DOHH2 (cell line): ENCODE measurements around the gene EPS15.

Source experiments
- H3F3A ChIP-seq: fragments of 200-600 bp; sonication (generic), shearing (Covaris generic); 2 replicates; pipeline ENCODE4 v1.6.0; 2016; ENCODE audit warnings: antibody characterized with exemption, mild to moderate bottlenecking; ENCODE audit not compliant: control insufficient read depth, insufficient read depth
- H3K27ac ChIP-seq: fragments of 200-600 bp; sonication (generic); 2 replicates; pipeline ENCODE4 v1.5.1; 2014; ENCODE audit warnings: low read depth, mild to moderate bottlenecking, low read length, moderate library complexity
- H3K27me3 ChIP-seq: fragments of 200-600 bp; sonication (generic); 2 replicates; pipeline ENCODE4 v1.6.1; 2014; ENCODE audit warnings: mild to moderate bottlenecking, low read length, mixed read lengths; ENCODE audit not compliant: control insufficient read depth
- H3K36me3 ChIP-seq: fragments of 200-600 bp; sonication (generic); 2 replicates; pipeline ENCODE4 v1.6.1; 2014; ENCODE audit warnings: mild to moderate bottlenecking, low read length, moderate library complexity, mixed read lengths; ENCODE audit not compliant: control insufficient read depth
- H3K4me1 ChIP-seq: fragments of 200-600 bp; sonication (generic); 2 replicates; pipeline ENCODE4 v1.6.1; 2014; ENCODE audit warnings: mild to moderate bottlenecking, low read length, mixed read lengths; ENCODE audit not compliant: control insufficient read depth
- H3K4me2 ChIP-seq: fragments of 200-600 bp; sonication (generic); 2 replicates; pipeline ENCODE4 v1.6.0; 2014; ENCODE audit warnings: mild to moderate bottlenecking, low read length, moderate library complexity
- H3K4me3 ChIP-seq: fragments of 200-600 bp; sonication (generic); 2 replicates; pipeline ENCODE4 v1.5.1; 2014; ENCODE audit warnings: mild to moderate bottlenecking, low read length, mixed read lengths
- H3K79me2 ChIP-seq: fragments of 200-600 bp; sonication (generic); 2 replicates; pipeline ENCODE4 v1.6.1; 2014; ENCODE audit warnings: mild to moderate bottlenecking, low read length, mixed read lengths; ENCODE audit not compliant: control insufficient read depth
- H3K9me2 ChIP-seq: fragments of 200-600 bp; sonication (generic); replicated peaks from 2 replicates; pipeline ENCODE4 v1.6.1; 2014; ENCODE audit warnings: mild to moderate bottlenecking, low read length, mixed read lengths; ENCODE audit not compliant: control insufficient read depth
- H3K9me3 ChIP-seq: fragments of 200-600 bp; sonication (generic); 2 replicates; pipeline ENCODE4 v1.6.1; 2014; ENCODE audit warnings: antibody characterized with exemption, low read length, mixed read lengths; ENCODE audit not compliant: control insufficient read depth, insufficient read depth
- H4K20me1 ChIP-seq: fragments of 200-600 bp; sonication (generic); 2 replicates; pipeline ENCODE4 v1.6.0; 2014; ENCODE audit warnings: low read depth, mild to moderate bottlenecking, antibody characterized with exemption, low read length, moderate library complexity; ENCODE audit not compliant: control insufficient read depth, insufficient read depth
- EZH2phosphoT487 ChIP-seq: fragments of 200-600 bp; sonication (generic); IDR thresholded peaks from 2 replicates; pipeline ENCODE4 v1.6.1; 2017; ENCODE audit warnings: borderline replicate concordance, mild to moderate bottlenecking, antibody characterized with exemption, low read length, moderate library complexity, mixed read lengths
- TF ChIP-seq, protein P1 (sequence below): fragments of 200-600 bp; sonication (generic); IDR thresholded peaks from one replicate; pipeline ENCODE4 v1.5.1; 2014; ENCODE audit warnings: antibody characterized with exemption, mild to moderate bottlenecking, low read depth, low read length; ENCODE audit not compliant: poor library complexity, severe bottlenecking

EPS15 gene

DNA sequence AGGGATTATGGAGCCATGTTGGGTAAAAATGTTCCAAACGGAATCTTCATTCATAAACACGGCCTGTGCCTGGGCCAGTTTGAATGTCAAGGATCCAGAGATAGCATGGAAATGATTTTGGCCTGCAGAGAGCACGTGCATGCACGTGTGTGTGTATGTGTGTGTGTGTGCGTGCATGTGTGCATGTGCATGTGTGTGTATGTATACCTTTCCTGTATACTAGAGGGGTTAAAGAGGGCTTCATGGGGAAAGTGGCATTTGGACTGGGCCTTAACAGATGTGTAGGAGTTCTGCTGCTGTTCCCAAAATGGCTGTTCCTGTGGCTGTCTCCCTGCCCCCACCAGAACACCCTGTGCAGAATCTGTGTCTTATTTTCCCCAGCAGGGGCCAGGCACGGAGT, 210.4 kb downstream of the EPS15 start:
- Histone ChIP-seq H4K20me1 (no peaks in the 10 kb centered on the region), H3K4me3 (no peak overlapping the region), H3F3A (no peaks in the 10 kb centered on the region), H3K27ac (no peak overlapping the region), H3K4me2 (no peak overlapping the region), H3K9me3 (no peaks in the 10 kb centered on the region), H3K4me1 (0 out of 2 replicates have a peak, but pooled peaks cover 3% of the 10 kb centered on the region), H3K79me2 (no peaks in the 10 kb centered on the region), H3K27me3 (no peaks in the 10 kb centered on the region), H3K36me3 (no peaks in the 10 kb centered on the region), H3K9me2 (no peaks in the 10 kb centered on the region)
- TF ChIP-seq EZH2phosphoT487 = no peak
- TF ChIP-seq, protein P1, sequence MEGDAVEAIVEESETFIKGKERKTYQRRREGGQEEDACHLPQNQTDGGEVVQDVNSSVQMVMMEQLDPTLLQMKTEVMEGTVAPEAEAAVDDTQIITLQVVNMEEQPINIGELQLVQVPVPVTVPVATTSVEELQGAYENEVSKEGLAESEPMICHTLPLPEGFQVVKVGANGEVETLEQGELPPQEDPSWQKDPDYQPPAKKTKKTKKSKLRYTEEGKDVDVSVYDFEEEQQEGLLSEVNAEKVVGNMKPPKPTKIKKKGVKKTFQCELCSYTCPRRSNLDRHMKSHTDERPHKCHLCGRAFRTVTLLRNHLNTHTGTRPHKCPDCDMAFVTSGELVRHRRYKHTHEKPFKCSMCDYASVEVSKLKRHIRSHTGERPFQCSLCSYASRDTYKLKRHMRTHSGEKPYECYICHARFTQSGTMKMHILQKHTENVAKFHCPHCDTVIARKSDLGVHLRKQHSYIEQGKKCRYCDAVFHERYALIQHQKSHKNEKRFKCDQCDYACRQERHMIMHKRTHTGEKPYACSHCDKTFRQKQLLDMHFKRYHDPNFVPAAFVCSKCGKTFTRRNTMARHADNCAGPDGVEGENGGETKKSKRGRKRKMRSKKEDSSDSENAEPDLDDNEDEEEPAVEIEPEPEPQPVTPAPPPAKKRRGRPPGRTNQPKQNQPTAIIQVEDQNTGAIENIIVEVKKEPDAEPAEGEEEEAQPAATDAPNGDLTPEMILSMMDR = no peak

DNA sequence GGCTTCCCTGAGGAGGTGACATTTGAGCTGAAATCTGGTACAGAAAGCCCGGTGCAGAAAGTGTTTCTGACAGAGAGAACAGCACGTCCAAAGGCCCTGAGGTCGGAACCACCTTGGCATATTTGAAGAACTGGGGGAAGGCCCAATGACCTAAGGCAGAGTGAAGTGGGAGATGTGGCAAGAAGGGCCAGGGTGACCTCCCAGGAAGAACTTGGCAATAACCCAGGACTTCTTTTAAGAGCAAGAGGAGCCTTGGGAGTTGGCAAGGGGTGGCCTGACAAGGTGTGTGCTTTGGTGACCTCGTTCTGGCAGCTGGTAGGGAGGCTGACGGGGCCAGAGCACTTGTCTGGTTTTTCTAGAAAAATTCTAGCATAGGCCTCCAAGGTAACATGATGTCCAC, 212.1 kb downstream of the EPS15 start:
- Histone ChIP-seq H3K9me2 (no peaks in the 10 kb centered on the region), H4K20me1 (no peaks in the 10 kb centered on the region), H3K4me1 (0 out of 2 replicates have a peak, but pooled peaks cover 3% of the 10 kb centered on the region), H3F3A (no peaks in the 10 kb centered on the region), H3K27ac (no peak overlapping the region), H3K4me2 (no peak overlapping the region), H3K4me3 (no peak overlapping the region), H3K27me3 (no peaks in the 10 kb centered on the region), H3K79me2 (no peaks in the 10 kb centered on the region), H3K36me3 (no peaks in the 10 kb centered on the region), H3K9me3 (no peaks in the 10 kb centered on the region)
- TF ChIP-seq, protein P1 = no peak
- TF ChIP-seq EZH2phosphoT487 = no peak

DNA sequence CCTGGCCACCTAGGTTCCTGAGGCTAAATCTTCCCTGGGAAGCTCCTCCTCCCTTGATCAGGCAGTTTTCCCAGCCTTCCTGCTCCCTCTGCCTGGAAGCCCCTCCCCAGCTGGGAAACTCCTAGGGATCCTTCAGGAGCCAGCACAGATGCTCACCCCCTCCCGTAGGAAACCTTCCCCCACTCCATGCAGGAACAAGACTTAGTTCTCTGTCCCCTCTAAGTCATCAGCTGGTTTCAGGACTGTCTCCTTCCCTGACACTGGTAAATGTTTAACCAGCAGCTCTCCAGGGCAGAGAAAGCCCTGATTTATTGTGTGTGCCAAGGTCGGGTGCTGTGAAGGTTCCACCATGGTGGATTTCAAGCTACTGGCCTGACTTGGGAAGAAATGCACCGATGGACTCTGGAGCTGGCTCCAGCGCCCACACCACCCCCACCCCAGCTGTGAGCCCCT, 213.7 kb downstream of the EPS15 start:
- Histone ChIP-seq H3K79me2 (no peaks in the 10 kb centered on the region), H4K20me1 (no peaks in the 10 kb centered on the region), H3K27me3 (no peaks in the 10 kb centered on the region), H3K9me3 (no peaks in the 10 kb centered on the region), H3F3A (no peaks in the 10 kb centered on the region), H3K36me3 (no peaks in the 10 kb centered on the region), H3K4me1 (no peaks in the 10 kb centered on the region), H3K4me2 (no peak overlapping the region), H3K27ac (no peak overlapping the region), H3K4me3 (no peak overlapping the region), H3K9me2 (no peaks in the 10 kb centered on the region)
- no peak for TF ChIP-seq EZH2phosphoT487
- TF ChIP-seq, protein P1 = no peak
